Measurements from ENCODE around the gene ZNF358.
A peak's percentile ranks its signal among the peaks of the same experiment; 100 is the strongest.

Gene ZNF358

DNA sequence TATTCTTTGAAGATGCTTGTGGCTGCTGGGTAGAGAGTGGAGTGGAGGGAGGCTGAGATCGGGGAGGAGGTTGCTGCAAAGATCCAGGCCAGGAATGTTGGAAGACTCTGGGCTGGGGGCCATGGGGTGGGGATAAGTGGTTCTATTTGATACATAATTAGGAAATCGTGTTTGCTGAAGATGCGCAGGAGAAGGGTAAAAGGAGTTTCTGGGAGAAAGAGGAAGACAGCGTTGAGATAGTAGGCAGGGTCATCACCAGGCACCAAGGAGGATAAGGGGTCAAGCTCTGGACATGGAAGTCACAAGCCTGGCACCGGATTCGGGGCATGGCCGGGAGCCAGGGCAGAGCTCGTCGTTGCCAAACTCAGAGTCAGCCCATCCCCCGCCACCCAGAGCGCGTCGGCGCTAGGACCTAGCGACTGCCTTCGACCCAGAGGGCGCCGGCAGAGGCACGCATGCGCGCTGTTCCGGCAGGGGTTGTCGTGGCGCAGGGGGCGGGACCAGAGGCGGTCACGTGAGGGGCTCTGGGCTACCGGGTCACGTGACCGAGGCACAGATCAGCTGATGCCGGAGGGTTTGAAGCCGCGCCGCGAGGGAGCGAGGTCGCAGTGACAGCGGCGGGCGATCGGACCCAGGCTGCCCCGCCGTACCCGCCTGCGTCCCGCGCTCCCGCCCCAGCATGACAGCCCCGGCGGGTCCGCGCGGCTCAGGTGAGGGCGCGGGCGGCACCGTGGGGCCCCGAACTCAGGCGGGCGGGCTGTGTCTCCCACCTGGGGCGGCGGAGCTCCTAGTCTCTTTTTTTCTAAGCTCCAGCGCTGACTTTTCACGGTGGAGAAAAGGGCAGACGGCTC, 6.4 kb downstream of the ZNF358 start, which contains the start of gene MCOLN1:
Gene MCOLN1 (plus strand): TSS at position 553 of the 851 bp plus-strand sequence. CDS start 127 bp downstream, at position 680.
- Histone ChIP-seq H3K79me2 (ENCODE audit: control insufficient read depth, insufficient read depth, low read length, unreplicated experiment) (peaks cover 11% of the 10 kb centered on the region), H2AFZ (ENCODE audit: low read length, unreplicated experiment) (peak within 1 kb of the TSS; percentile 85), H3K36me3 (ENCODE audit: insufficient read depth, low read length) (no peaks in the 10 kb centered on the region), H3K4me1 (ENCODE audit: control insufficient read depth, insufficient read depth, low read length, unreplicated experiment) (no peaks in the 10 kb centered on the region), H3K4me3 (ENCODE audit: low read depth, low read length) (peak within 1 kb of the TSS; percentile 96), H3K27me3 (ENCODE audit: insufficient read depth, low read length) (no peaks in the 10 kb centered on the region), H3K27ac (ENCODE audit: low read depth, low read length) (no peak within 1 kb of the TSS; the same call in 1 of the 2 replicates)

DNA sequence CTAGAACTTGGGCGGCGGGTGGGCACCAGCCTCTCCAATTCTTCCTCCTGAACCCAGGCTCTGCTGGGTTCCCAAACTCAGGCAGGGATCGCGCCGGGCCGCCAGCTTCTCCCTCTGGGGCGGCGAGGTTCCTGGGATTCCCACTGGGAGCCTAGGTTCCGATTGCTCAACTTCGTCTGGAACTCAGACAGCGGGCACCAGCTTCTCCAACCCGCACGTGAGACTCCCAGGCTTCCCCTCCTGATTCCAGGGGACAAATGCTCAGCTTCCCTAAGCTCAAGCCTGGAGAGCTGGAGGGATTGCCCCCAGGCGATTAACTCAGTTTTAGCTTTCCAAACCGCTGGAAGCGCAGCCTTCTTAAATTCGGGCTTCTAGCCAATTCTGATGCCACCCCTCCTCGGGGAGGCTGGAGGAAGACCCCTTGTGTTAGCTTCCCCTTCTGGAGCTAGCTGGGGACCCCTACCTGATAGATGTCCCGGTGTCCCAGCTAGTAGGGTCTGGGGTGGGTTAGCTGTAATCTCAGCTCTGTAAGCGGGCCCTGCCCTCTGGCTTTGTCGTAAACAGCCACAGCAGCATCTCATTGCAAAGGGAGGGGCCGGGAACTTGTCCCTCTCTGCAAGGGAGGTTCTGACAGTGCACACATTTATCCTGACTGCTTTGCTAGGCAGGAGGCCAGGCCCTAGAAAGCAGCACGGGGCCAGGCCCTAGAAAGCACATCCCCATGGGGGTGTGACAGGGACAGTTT, 7.2 kb downstream of the ZNF358 start:
- Histone ChIP-seq H3K27me3 (ENCODE audit: insufficient read depth, low read length) (no peaks in the 10 kb centered on the region), H3K36me3 (ENCODE audit: insufficient read depth, low read length) (no peaks in the 10 kb centered on the region), H3K4me3 (ENCODE audit: low read depth, low read length) (peak overlapping the region; percentile 96), H3K4me1 (ENCODE audit: control insufficient read depth, insufficient read depth, low read length, unreplicated experiment) (no peaks in the 10 kb centered on the region), H2AFZ (ENCODE audit: low read length, unreplicated experiment) (peak overlapping the region; percentile 85), H3K27ac (ENCODE audit: low read depth, low read length) (no peak overlapping the region; the same call in 1 of the 2 replicates), H3K79me2 (ENCODE audit: control insufficient read depth, insufficient read depth, low read length, unreplicated experiment) (peaks cover 11% of the 10 kb centered on the region)

DNA sequence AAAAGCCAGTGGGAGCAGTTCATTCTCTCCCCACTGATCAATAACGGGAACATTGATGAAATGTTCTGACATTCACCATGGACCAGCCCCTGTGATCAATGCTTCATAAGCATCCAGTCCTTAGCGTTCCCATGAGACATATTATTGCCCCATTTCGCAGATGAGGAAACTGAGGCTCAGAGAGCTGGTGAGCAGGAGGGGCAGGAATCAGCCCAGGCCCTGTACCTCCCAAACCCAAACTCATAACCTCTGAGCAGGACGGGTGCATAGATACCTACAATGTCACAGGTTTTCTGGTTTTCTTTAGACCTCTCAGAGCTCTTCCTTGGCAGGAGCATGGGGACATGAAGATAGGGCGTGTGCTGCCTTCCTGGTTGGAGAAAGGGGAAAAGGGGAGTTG, 8.6 kb downstream of the ZNF358 start:
- Histone ChIP-seq H3K4me1 (ENCODE audit: control insufficient read depth, insufficient read depth, low read length, unreplicated experiment) (no peaks in the 10 kb centered on the region), H3K4me3 (ENCODE audit: low read depth, low read length) (no peak overlapping the region), H3K36me3 (ENCODE audit: insufficient read depth, low read length) (no peaks in the 10 kb centered on the region), H3K79me2 (ENCODE audit: control insufficient read depth, insufficient read depth, low read length, unreplicated experiment) (peaks cover 11% of the 10 kb centered on the region), H2AFZ (ENCODE audit: low read length, unreplicated experiment) (no peak overlapping the region), H3K27ac (ENCODE audit: low read depth, low read length) (no peak overlapping the region), H3K27me3 (ENCODE audit: insufficient read depth, low read length) (no peaks in the 10 kb centered on the region)

DNA sequence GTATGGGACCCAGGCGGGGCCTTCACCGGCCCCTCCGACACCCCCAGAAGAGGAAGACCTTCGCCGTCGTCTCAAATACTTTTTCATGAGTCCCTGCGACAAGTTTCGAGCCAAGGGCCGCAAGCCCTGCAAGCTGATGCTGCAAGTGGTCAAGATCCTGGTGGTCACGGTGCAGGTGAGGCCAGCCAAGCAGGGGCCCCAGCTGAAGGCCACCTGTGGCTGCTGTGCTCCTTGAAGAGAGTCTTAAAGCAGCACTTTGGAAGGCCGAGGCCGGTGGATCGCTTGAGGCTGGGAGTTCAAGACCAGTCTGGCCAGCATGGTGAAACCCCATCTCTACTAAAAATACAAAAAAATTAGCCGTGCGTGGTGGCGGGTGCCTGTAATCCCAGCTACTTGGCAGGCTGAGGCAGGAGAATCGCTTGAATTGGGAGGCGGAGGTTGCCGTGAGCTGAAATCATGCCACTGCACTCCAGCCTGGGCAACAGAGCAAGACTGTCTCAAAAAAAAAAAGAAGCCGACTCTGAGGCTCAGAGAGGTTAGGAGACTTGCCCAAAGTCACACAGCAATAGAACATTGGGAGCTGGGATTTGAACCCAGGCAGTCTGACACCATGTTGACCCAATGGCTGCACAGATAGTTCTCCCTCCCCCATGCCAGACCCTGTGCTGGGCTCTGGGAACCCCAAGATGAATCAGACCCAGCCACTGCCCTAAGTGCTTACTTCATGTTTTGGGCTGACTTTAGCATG, 9.3 kb downstream of the ZNF358 start:
- Histone ChIP-seq H3K27ac (ENCODE audit: low read depth, low read length) (no peak overlapping the region), H3K79me2 (ENCODE audit: control insufficient read depth, insufficient read depth, low read length, unreplicated experiment) (peaks cover 11% of the 10 kb centered on the region), H3K4me1 (ENCODE audit: control insufficient read depth, insufficient read depth, low read length, unreplicated experiment) (no peaks in the 10 kb centered on the region), H3K27me3 (ENCODE audit: insufficient read depth, low read length) (no peaks in the 10 kb centered on the region), H3K36me3 (ENCODE audit: insufficient read depth, low read length) (no peaks in the 10 kb centered on the region), H3K4me3 (ENCODE audit: low read depth, low read length) (no peak overlapping the region), H2AFZ (ENCODE audit: low read length, unreplicated experiment) (no peak overlapping the region)

DNA sequence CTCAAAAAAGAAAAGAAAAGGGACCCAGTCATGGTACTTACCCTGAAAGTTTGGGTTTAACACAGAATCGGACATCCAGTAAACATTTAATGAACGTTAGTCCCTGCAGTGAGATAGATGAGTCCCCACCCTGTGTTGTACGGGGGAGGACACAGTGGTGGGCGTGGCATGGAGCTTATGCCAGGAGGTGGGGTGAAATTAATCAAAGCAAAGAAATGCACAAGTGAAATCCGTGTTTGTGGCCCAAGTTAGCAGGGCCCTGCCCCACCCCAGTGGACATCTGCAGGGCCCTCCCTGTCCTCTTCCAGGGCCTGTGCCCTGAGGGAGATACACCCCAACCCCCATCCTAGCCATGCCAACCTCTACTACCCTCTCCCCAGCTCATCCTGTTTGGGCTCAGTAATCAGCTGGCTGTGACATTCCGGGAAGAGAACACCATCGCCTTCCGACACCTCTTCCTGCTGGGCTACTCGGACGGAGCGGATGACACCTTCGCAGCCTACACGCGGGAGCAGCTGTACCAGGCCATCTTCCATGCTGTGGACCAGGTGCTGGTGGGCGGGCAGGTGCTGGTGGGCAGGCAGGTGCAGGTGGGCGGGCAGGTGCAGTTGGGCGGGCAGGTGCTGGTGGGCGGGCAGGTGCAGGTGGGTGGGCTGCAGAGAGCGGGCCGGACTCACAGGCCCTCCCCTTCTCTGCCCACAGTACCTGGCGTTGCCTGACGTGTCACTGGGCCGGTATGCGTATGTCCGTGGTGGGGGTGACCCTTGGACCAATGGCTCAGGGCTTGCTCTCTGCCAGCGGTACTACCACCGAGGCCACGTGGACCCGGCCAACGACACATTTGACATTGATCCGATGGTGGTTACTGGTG, 10.4 kb downstream of the ZNF358 start:
- H2AFZ ChIP-seq (ENCODE audit: low read length, unreplicated experiment) = no peak overlapping the region
- H3K27me3 ChIP-seq (ENCODE audit: insufficient read depth, low read length) = no peaks in the 10 kb centered on the region
- no peak overlapping the region for H3K27ac ChIP-seq (ENCODE audit: low read depth, low read length)
- no peak overlapping the region for H3K4me3 ChIP-seq (ENCODE audit: low read depth, low read length)
- no peaks in the 10 kb centered on the region for H3K4me1 ChIP-seq (ENCODE audit: control insufficient read depth, insufficient read depth, low read length, unreplicated experiment)
- peaks cover 11% of the 10 kb centered on the region for H3K79me2 ChIP-seq (ENCODE audit: control insufficient read depth, insufficient read depth, low read length, unreplicated experiment)
- H3K36me3 ChIP-seq (ENCODE audit: insufficient read depth, low read length) = no peaks in the 10 kb centered on the region

DNA sequence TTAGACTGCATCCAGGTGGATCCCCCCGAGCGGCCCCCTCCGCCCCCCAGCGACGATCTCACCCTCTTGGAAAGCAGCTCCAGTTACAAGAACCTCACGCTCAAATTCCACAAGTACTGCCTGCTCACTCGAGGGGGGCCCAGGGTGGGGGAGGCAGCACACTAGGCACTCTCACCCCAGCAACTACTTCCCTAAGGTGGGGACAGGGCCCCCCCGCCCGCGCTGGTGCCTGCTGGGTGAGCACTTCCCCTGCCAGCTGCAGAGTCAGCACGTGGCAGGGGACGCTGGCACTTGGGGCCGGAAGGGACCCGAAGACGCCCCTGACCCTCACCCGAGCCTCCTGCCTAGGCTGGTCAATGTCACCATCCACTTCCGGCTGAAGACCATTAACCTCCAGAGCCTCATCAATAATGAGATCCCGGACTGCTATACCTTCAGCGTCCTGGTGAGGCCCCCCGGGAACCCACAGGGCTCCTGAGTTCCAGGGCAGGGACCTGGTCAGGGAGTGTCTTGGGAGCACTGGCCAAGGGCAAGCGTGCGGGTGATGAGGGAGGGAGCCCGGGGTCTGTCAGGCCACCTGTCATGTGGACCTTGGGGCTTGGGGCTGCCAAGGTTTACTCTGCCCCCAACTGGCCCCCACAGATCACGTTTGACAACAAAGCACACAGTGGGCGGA, 11.8 kb downstream of the ZNF358 start:
- Histone ChIP-seq H2AFZ (ENCODE audit: low read length, unreplicated experiment) (no peak overlapping the region), H3K27me3 (ENCODE audit: insufficient read depth, low read length) (no peaks in the 10 kb centered on the region), H3K4me3 (ENCODE audit: low read depth, low read length) (no peak overlapping the region), H3K4me1 (ENCODE audit: control insufficient read depth, insufficient read depth, low read length, unreplicated experiment) (no peaks in the 10 kb centered on the region), H3K79me2 (ENCODE audit: control insufficient read depth, insufficient read depth, low read length, unreplicated experiment) (peaks cover 11% of the 10 kb centered on the region), H3K27ac (ENCODE audit: low read depth, low read length) (no peak overlapping the region), H3K36me3 (ENCODE audit: insufficient read depth, low read length) (no peaks in the 10 kb centered on the region)

DNA sequence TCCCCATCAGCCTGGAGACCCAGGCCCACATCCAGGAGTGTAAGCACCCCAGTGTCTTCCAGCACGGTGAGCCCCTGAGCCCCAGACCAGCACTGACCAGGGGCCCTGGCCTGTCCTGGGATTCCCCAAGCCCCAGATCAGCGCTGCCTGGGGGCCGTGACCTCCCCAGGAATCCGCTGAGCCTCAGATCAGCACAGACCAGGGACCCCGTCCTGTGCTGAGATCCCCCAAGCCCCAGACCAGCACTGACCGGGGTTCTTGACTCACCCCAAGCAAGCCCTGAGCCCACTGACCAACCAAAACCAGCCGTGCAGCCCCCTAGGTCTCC, 12.3 kb downstream of the ZNF358 start:
- peaks cover 9% of the 10 kb centered on the region for H3K79me2 ChIP-seq (ENCODE audit: control insufficient read depth, insufficient read depth, low read length, unreplicated experiment)
- H3K36me3 ChIP-seq (ENCODE audit: insufficient read depth, low read length) = no peaks in the 10 kb centered on the region
- H3K4me1 ChIP-seq (ENCODE audit: control insufficient read depth, insufficient read depth, low read length, unreplicated experiment) = no peaks in the 10 kb centered on the region
- no peak overlapping the region for H3K4me3 ChIP-seq (ENCODE audit: low read depth, low read length)
- no peak overlapping the region for H2AFZ ChIP-seq (ENCODE audit: low read length, unreplicated experiment)
- H3K27me3 ChIP-seq (ENCODE audit: insufficient read depth, low read length) = no peaks in the 10 kb centered on the region
- H3K27ac ChIP-seq (ENCODE audit: low read depth, low read length) = no peak overlapping the region

DNA sequence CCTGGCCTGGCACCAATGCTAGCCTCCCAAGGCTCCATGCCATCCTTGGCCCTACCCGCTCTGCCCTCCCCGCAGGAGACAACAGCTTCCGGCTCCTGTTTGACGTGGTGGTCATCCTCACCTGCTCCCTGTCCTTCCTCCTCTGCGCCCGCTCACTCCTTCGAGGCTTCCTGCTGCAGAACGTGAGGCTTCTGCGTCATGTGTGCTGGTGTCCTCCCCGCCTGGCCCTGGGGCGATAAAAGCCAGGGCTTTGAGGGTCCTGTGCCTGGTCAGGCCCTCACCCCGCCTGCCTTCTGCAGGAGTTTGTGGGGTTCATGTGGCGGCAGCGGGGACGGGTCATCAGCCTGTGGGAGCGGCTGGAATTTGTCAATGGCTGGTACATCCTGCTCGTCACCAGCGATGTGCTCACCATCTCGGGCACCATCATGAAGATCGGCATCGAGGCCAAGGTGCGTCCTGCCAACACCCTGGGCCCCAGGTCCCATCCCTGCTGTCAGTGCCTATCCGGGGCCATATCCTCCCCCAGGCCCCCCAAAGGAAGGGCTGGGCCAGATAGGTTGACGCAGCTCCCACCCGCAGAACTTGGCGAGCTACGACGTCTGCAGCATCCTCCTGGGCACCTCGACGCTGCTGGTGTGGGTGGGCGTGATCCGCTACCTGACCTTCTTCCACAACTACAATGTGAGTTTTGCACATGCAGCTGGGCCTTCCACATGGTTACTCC, 12.8 kb downstream of the ZNF358 start:
- H3K36me3 ChIP-seq (ENCODE audit: insufficient read depth, low read length) = no peaks in the 10 kb centered on the region
- no peak overlapping the region for H3K4me3 ChIP-seq (ENCODE audit: low read depth, low read length)
- no peaks in the 10 kb centered on the region for H3K4me1 ChIP-seq (ENCODE audit: control insufficient read depth, insufficient read depth, low read length, unreplicated experiment)
- H3K27me3 ChIP-seq (ENCODE audit: insufficient read depth, low read length) = no peaks in the 10 kb centered on the region
- H3K79me2 ChIP-seq (ENCODE audit: control insufficient read depth, insufficient read depth, low read length, unreplicated experiment) = peaks cover 3% of the 10 kb centered on the region
- H2AFZ ChIP-seq (ENCODE audit: low read length, unreplicated experiment) = no peak overlapping the region
- no peak overlapping the region for H3K27ac ChIP-seq (ENCODE audit: low read depth, low read length)

DNA sequence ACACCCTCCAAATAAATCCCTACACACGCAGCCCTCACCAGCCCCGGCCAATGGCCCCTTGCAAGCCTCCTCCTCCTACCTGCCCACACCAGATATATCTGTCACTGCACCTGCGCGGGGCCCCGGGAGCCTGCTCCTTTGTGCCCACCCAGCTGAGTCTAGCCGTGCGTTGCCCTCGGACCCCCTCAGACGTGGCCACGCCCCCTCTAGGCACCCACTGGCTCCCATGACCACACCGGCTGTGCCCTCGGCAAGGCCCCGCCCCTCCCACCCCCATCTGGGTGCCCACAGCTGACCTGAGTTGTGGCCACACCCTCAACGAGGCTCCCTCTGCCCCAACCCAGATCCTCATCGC, 13.3 kb downstream of the ZNF358 start:
- H3K79me2 ChIP-seq (ENCODE audit: control insufficient read depth, insufficient read depth, low read length, unreplicated experiment) = peaks cover under 1% of the 10 kb centered on the region
- H2AFZ ChIP-seq (ENCODE audit: low read length, unreplicated experiment) = no peak overlapping the region
- H3K4me1 ChIP-seq (ENCODE audit: control insufficient read depth, insufficient read depth, low read length, unreplicated experiment) = no peaks in the 10 kb centered on the region
- no peaks in the 10 kb centered on the region for H3K27me3 ChIP-seq (ENCODE audit: insufficient read depth, low read length)
- H3K27ac ChIP-seq (ENCODE audit: low read depth, low read length) = no peak overlapping the region
- H3K36me3 ChIP-seq (ENCODE audit: insufficient read depth, low read length) = no peaks in the 10 kb centered on the region
- H3K4me3 ChIP-seq (ENCODE audit: low read depth, low read length) = no peak overlapping the region
